ENCODE measurements around the gene DBP.

DNA sequence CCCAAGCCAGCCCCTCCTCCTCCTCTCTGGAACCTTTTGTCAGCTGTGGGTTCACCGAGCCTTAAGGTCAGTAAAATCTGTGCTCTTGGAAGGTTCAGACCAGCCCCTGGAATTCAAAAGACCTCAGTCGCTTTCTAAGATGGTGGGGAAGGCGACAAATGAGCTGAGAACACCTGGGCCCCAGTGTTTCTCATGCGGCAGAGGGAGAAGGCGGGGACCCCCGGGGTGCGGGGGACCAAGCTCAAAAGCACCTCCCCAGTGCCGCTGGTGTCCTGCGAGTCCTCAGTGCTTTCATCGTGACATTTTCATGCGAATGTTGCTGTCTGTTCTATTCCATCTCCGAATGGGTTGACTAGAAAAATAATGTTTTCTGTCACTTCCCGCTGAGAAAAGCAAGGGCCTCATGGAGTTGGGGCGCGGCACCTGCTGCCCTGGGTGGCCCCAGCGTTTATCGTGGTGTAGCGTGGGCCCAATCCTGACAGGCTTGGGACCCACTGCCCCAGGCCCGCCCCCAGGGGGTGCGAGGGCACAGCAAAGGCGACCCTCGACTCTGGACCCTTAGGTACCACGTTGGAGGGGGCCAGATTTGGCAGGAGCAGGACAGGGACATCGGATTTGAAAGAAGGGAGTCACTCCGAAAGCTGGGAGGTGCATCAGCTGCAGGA lies 36.4 kb upstream of the DBP start:
- TF ChIP-seq POLR2A (IDR thresholded peaks at IDR 0.05) = no peak
- no peak for TF ChIP-seq CTCF (IDR thresholded peaks at IDR 0.05)
